Brain microvascular endothelial cell (primary cell): ENCODE results near the gene RAB6B.

Experiments
- DNase-seq: peaks from one replicate; pipeline ENCODE4 v3.0.0-alpha.2; 2020
- H3K27ac ChIP-seq: fragments of 250-450 bp; sonication (Bioruptor Pico); 2 replicates; pipeline ENCODE4 v1.5.1; 2020; ENCODE audit warnings: mild to moderate bottlenecking, moderate library complexity
- H3K27me3 ChIP-seq: fragments of 250-450 bp; sonication (Bioruptor Pico); replicated peaks from 2 replicates; pipeline ENCODE4 v1.5.1; 2020; ENCODE audit warnings: mild to moderate bottlenecking
- H3K36me3 ChIP-seq: fragments of 250-450 bp; sonication (Bioruptor Pico); replicated peaks from 2 replicates; pipeline ENCODE4 v1.5.1; 2020; ENCODE audit warnings: mild to moderate bottlenecking
- H3K4me3 ChIP-seq: 2 replicates; pipeline ENCODE4 v1.5.1; 2011; ENCODE audit warnings: low read depth, mild to moderate bottlenecking, control low read depth, low read length, moderate library complexity
- in situ Hi-C: cut with HindIII; loops from 2 replicates; pipeline ENCODE4 v1.10.0; 2017; ENCODE audit warnings: low sequenced_read_pairs, low pct_ligation_motif_present
- TF ChIP-seq, protein P1 (sequence below): IDR thresholded peaks from 2 replicates; pipeline ENCODE4 v1.5.1; 2011; ENCODE audit warnings: low read depth, mild to moderate bottlenecking, moderate library complexity, low read length, control low read depth, inconsistent platforms; ENCODE audit errors: missing control alignments

Gene RAB6B

GRCh38 chr3:133937061-133937686 is 41.5 kb upstream of the RAB6B start:
- no peaks in the 10 kb centered on the region for H3K36me3 ChIP-seq
- in situ Hi-C loops: no loop called here
- H3K27ac ChIP-seq: no peak overlapping the region
- TF ChIP-seq, protein P1, sequence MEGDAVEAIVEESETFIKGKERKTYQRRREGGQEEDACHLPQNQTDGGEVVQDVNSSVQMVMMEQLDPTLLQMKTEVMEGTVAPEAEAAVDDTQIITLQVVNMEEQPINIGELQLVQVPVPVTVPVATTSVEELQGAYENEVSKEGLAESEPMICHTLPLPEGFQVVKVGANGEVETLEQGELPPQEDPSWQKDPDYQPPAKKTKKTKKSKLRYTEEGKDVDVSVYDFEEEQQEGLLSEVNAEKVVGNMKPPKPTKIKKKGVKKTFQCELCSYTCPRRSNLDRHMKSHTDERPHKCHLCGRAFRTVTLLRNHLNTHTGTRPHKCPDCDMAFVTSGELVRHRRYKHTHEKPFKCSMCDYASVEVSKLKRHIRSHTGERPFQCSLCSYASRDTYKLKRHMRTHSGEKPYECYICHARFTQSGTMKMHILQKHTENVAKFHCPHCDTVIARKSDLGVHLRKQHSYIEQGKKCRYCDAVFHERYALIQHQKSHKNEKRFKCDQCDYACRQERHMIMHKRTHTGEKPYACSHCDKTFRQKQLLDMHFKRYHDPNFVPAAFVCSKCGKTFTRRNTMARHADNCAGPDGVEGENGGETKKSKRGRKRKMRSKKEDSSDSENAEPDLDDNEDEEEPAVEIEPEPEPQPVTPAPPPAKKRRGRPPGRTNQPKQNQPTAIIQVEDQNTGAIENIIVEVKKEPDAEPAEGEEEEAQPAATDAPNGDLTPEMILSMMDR: no peak
- H3K27me3 ChIP-seq: peaks cover 25% of the 10 kb centered on the region
- no peak overlapping the region for H3K4me3 ChIP-seq
- DNase-seq: no peak

- H3K27ac ChIP-seq: no peak overlapping the region
- no peaks in the 10 kb centered on the region for H3K36me3 ChIP-seq
- in situ Hi-C loops: no loop called here
- no peak for DNase-seq
- peaks cover 22% of the 10 kb centered on the region for H3K27me3 ChIP-seq
- TF ChIP-seq, protein P1: no peak
- H3K4me3 ChIP-seq: no peak overlapping the region
Measured at GRCh38 chr3:133935843-133936769, 40.4 kb upstream of the RAB6B start.

DNA sequence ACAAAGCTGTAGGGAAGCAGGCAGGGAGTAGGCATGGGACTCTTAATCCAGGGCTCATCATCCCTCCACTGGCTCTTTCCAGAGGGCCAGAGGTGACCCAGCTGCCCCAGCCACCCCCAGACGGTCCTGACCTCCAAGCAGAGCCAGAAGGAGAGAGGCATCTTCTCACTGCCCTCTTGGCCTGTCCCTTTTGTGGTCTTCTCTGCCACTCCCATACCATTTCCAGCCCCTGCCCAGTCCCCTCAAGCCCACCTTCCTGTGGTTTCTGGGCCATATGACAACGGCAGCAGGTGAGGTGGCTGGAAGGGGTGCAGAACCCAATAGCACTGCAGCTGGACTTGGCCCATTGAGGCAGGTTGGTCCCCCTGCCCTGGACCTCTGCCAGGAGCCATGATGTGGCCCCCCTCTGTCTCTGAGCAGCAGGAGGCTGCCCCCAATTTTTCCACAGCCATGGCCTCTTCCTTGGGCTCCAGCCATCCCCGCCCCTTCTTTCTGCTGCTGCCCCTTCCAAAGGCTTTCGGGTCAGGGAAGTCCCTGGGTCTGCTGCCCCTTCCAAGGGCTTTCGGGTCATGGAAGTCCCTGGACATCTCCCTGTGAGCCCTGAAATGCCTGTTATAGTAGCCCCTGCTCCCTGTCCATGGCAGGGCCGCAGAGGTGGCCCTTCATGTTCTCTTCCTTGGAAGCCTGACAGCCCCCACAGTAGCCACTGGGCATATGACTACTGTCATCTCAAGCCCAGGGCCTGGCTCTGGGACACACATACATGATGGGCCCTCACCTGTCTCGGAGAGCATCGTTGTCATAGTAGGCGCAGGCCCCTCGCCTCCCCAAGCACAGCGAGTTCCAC is 39.5 kb upstream of the RAB6B start:
- Histone ChIP-seq H3K36me3 (no peaks in the 10 kb centered on the region), H3K27ac (no peak overlapping the region), H3K27me3 (peaks cover 17% of the 10 kb centered on the region), H3K4me3 (no peak overlapping the region)
- TF ChIP-seq, protein P1: no peak
- in situ Hi-C loops: no loop called here
- no peak for DNase-seq

DNA sequence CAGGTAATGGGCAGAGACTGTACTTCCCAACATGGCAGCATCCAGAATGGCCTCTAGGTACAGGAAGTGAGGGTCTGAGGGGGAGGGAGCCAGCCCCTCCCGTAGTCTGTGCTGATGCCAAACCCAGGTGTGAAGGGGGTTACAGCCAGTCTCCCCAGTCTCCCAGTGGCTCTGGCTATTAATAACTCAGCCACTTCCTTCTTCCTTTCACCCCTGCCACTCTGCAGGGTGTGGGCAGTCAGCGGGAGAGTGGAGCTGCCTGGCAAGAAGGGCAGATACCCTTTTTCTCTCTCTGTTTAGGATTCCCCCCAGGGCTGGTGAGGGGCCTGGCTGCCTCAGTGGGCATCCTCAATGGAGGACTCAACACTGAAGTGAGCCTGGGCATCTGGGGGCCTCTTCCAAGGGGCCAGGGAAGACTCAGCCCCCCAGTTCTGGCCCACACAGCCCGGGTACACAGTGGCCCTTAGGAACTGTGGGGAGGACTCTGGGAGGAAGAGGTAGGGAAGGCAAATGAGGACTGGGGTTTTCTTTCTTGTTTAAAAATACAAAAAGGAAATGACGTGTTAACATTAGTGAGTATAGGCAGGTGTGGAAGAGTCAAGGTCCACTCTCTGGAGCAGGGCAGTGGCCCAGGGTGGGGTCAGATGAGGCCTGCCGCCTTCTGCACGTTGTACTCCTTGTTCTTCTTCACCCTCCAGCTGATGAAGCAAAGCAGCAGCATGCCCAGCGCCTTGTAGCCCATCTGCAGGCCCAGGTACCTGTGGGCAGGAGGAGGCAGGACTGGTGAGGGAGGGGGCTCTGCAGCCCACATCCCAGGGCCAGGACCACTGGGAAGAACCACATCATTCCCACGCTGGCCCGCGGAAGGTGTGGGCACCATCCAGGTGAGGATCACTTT is 38.6 kb upstream of the RAB6B start:
- H3K4me3 ChIP-seq: no peak overlapping the region
- no peak for DNase-seq

More for the DNA sequence above, 38.6 kb upstream of the RAB6B start:
- Histone ChIP-seq H3K36me3 (no peaks in the 10 kb centered on the region), H3K27ac (no peak overlapping the region), H3K27me3 (peaks cover 17% of the 10 kb centered on the region)
- TF ChIP-seq, protein P1: no peak
- in situ Hi-C loops: no loop called here
